ENCODE results near the gene CDX2.

GRCh38 chr13:27919659-27919933 is 49.5 kb downstream of the CDX2 start:
- TF ChIP-seq CTCF (IDR thresholded peaks at IDR 0.05; ENCODE audit: low read depth, low read length) (no peak), EZH2phosphoT487 (IDR thresholded peaks at IDR 0.05; ENCODE audit: low read depth) (no peak)

Measured in OCI-LY3 (cell line).